Erythroblast (primary cell): ENCODE data around the gene PDIA6.
"Not testable (repeated sequence)": the region's sequence is repeated elsewhere in the genome, so short reads cannot be mapped to it uniquely, and the experiment has no call there.

Experiments
- DNase-seq, 2 experiments: peaks; one replicate each; lab custom pipeline; 2025; lab: John Stamatoyannopoulos, UW
- GATA1 ChIP-seq: IDR thresholded peaks from 2 replicates; pipeline ENCODE4 v1.6.1; 2011; ENCODE audit warnings: low read depth, mild to moderate bottlenecking, control low read depth, low read length, moderate library complexity
- POLR2A ChIP-seq: IDR thresholded peaks from 2 replicates; pipeline ENCODE4 v1.6.1; 2011; ENCODE audit warnings: mild to moderate bottlenecking, low read length

PDIA6 gene

DNA sequence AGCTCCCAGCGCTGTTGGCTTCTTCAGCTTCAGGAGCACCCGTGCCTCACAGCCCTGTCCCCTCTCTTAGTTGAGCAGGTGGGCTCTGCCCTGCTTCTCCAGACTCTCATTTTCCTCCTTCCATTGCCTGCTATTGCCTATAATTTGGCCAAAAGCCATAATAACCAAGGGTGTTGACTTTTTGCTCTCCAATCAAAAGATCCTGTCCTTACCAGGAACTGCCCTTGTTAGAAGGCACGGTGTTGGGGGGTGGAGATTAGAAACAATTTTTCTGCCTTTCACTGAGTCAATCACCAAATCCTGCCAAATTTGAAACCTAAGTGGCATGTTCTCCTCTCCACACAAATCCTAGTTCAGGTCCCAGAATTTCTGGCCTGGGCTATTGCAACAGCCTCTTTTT is 16.7 kb upstream of the PDIA6 start:
- TF ChIP-seq POLR2A (no peak), GATA1 (no peak)
- no peak for DNase-seq

DNA sequence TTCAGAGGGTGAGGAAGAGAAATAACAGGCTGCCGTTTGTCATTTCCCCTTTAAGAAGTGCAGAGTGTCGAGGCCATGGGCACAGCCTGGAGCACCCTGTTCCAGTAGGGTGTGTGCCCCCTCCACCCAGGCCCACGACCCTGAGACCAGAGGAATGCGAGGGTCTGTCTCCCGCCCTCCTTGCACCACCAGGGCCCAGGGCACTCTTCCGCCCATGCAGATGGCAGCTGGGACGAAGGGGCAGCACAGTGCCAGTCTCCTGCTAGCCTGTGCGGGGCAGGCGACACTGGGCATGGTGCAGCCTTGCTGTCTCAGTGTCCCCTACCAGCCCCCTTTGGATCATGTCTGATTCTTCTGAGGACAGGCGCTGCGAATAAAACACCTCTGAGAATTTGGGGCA is 15.8 kb upstream of the PDIA6 start:
- no peak for DNase-seq
- TF ChIP-seq POLR2A, result no peak
- no peak for TF ChIP-seq GATA1

- TF ChIP-seq GATA1, result no peak
- TF ChIP-seq POLR2A, result no peak
- DNase-seq, result no peak
Measured at GRCh38 chr2:10826625-10827024, 14.0 kb upstream of the PDIA6 start.

GRCh38 chr2:10826026-10826425 is 13.4 kb upstream of the PDIA6 start:
- TF ChIP-seq POLR2A, result no peak
- no peak for TF ChIP-seq GATA1
- no peak for DNase-seq

- TF ChIP-seq GATA1, result no peak
- no peak for TF ChIP-seq POLR2A
- no peak for DNase-seq
Measured at GRCh38 chr2:10824191-10824590, 11.6 kb upstream of the PDIA6 start.

- TF ChIP-seq POLR2A (no peak), GATA1 (no peak)
- no peak for DNase-seq
Measured at GRCh38 chr2:10820978-10821695, 8.6 kb upstream of the PDIA6 start.

DNA sequence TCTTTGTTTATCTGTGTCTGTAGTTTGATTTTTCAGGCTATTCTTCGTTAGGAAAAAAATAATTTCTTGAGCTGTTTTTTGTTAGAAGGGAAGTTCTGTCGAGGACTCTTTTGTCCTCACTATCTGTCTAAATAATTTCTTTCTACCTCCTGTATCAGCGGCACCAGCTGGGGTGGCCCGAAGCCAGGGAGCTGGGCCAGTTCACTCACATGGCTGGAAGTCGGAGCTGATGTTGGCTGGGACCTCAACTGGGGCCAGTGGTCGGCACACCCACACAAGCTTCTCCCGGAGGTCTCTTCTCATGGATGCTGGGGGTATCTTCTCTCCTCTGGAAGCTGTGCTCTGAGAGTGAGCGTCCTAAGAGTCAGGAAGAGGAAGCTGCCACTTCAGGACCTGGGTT is 8.0 kb upstream of the PDIA6 start:
- TF ChIP-seq GATA1, result no peak
- no peak for TF ChIP-seq POLR2A
- DNase-seq, result no peak

DNA sequence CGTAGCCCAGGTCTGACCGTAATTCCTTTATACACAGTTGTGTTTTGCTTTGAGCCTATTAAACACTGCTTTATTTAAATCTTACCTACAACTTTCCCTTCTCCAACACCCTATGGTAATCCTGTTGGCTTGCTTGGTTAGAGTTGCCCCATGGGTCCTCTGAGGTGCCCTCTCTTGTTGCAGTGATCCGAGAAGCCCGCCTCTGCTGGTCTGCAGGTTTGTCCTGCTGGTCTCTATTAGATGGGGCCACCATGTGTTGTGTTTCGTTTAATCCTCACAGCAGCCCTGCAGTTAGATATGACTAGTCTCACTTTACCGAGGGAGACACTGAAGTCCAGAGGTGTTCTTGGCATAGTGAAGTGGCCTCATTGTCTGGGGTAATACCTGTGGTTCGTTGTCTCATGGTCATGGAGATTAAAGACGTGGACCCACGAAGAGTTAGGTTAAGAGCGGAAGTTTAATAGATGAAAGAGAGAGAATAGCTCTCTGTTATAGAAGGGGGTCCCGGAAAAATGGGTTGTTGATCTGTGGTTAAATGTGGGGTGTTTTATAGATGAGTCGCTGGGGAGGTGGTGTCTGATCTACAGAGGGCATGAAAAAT is 7.2 kb upstream of the PDIA6 start:
- no peak for TF ChIP-seq POLR2A
- no peak for TF ChIP-seq GATA1
- no peak for DNase-seq

DNA sequence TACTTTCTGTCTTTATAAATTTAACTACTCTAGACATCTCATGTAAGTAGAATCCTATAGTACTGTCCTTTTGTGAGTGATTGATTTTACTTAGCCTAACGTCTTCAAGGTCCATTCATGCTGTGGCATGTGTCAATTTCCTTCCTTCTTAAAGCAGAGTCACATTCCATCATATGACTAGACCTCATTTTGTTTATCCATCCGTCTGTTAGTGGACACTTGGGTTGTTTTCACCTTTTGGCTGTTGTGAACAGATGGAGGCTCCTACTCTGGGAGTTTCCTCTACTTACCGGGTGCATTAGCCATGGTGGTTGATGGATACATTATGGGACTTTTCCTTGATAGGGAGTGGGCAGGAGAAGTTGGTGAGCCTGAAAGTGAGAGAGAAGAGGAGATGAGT is 6.4 kb upstream of the PDIA6 start:
- no peak for DNase-seq
- no peak for TF ChIP-seq GATA1
- TF ChIP-seq POLR2A, result no peak

- DNase-seq, result not testable (repeated sequence)
Measured at GRCh38 chr2:10818305-10818704, 5.7 kb upstream of the PDIA6 start.

- no peak for TF ChIP-seq POLR2A
- no peak for TF ChIP-seq GATA1
- no peak for DNase-seq
Measured at GRCh38 chr2:10817413-10817812, 4.8 kb upstream of the PDIA6 start.

- no peak for DNase-seq
- TF ChIP-seq POLR2A (no peak), GATA1 (no peak)
Measured at GRCh38 chr2:10814571-10815331, 2.2 kb upstream of the PDIA6 start.

DNA sequence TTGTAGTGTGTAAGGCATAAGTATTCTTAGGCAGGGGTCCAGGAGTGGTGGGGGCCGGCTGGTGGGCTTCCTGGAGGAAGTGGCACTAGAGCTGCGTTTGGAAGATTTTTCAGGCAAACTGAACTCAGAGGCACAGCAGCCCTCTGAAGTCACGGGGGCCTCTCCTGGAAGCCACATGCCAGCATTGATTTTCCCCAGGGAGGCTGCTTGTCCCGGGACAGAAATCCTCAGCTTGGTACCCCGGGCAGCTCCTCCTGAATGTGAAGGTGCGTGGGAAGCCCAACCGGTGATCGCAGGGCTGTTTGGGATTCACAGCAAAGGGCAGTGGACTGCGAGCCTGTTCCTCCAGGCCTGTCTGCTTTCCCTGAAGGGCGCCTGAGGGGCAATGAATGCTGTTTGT is 1.6 kb upstream of the PDIA6 start:
- no peak for DNase-seq
- TF ChIP-seq GATA1 (no peak), POLR2A (no peak)

DNA sequence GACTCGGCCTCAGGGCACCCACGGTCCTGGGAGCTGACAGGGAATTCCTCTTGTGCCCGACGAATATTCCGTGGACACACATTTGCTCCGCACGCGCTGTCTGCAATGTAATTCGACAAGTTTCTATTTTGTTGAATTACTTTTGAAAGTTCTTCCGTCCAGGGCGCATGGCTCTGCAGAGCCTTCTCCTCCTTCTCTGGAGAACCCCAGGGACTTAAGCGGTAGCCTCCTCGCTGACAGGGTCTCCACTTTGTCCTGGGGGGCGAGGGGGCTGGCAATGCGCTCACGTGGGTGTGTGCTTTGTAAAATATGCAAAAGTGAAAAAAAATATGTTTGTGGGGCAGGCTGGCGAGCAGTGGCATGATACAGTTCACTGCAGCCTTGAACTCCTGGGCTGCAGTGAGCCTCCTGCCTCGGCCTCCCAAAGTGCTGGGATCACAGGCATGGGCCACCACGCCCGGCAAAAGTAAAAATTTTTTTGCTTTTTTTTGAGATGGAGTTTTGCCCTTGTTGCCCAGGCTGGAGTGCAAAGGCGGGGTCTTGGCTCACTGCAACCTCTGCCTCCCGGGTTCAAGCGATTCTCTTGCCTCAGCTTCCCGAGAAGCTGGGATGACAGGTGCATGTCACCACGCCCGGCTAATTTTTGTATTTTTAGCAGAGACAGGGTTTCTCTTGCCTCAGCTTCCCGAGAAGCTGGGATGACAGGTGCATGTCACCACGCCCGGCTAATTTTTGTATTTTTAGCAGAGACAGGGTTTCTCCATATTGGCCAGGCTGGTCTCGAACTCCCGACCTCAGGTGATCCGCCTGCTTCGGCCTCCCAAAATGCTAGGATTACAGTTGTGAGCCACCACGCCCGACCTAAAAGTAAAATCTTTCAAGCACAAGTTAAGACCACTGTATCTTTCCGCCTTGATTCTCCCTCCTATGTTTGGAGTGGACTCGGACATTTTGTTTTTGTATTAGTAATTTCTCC is 866 bp upstream of the PDIA6 start:
- DNase-seq, result not testable (repeated sequence)
